HepG2 (cell line): ENCODE results near the gene CHST3. TPM values are rescaled to one million over a fixed set of nuclear protein-coding genes. Genes with fewer than 3 reads are reported as not detected.

Source experiments
- AGO2 ChIP-seq: fragments of 200-400 bp; formaldehyde crosslinking; optimal IDR thresholded peaks from 2 replicates; pipeline ENCODE3; 2017; ENCODE audit warnings: mild to moderate bottlenecking, low read depth, low read length, moderate library complexity
- BRCA1 ChIP-seq: sonication (generic); formaldehyde crosslinking; IDR thresholded peaks from 2 replicates; pipeline ENCODE4 v1.4.0; 2020; ENCODE audit warnings: missing genetic modification reagents
- EEA1 ChIP-seq: sonication (generic); formaldehyde crosslinking; IDR thresholded peaks from 2 replicates; pipeline ENCODE4 v1.5.1; 2020; ENCODE audit warnings: mild to moderate bottlenecking, missing genetic modification reagents, borderline replicate concordance
- KDM4B ChIP-seq: sonication (generic); formaldehyde crosslinking; IDR thresholded peaks from 2 replicates; pipeline ENCODE4 v1.4.0; 2020; ENCODE audit warnings: missing genetic modification reagents
- NCOA2 ChIP-seq: sonication (generic); formaldehyde crosslinking; IDR thresholded peaks from 2 replicates; pipeline ENCODE4 v1.8.0; 2022; ENCODE audit warnings: inconsistent platforms
- SKI ChIP-seq: fragments of 450-650 bp; IDR thresholded peaks from one replicate; pipeline ENCODE4 v1.6.1; 2018; ENCODE audit warnings: mild to moderate bottlenecking; ENCODE audit not compliant: partially characterized antibody
- ZNF180 ChIP-seq: sonication (generic); formaldehyde crosslinking; IDR thresholded peaks from 2 replicates; pipeline ENCODE4 v1.4.0; 2020; ENCODE audit warnings: low read depth, missing genetic modification reagents, borderline replicate concordance
- ZNF263 ChIP-seq: sonication (generic); formaldehyde crosslinking; IDR thresholded peaks from 2 replicates; pipeline ENCODE4 v1.4.0; 2020; ENCODE audit warnings: missing genetic modification reagents
- ZNF276 ChIP-seq: sonication (generic); formaldehyde crosslinking; IDR thresholded peaks from 2 replicates; pipeline ENCODE4 v1.4.0; 2020; ENCODE audit warnings: mild to moderate bottlenecking, low read depth, missing genetic modification reagents
- ZNF280D ChIP-seq: sonication (generic); formaldehyde crosslinking; IDR thresholded peaks from 2 replicates; pipeline ENCODE4 v1.5.1; 2020; ENCODE audit warnings: mild to moderate bottlenecking, missing genetic modification reagents
- ZNF407 ChIP-seq: sonication (generic); formaldehyde crosslinking; IDR thresholded peaks from one replicate; pipeline ENCODE4 v1.5.1; 2020; ENCODE audit warnings: mild to moderate bottlenecking, missing genetic modification reagents; ENCODE audit errors: not compliant biosample characterization
- ZNF430 ChIP-seq: sonication (generic); formaldehyde crosslinking; IDR thresholded peaks from 2 replicates; pipeline ENCODE4 v1.9.0; 2021; ENCODE audit warnings: mild to moderate bottlenecking, missing genetic modification reagents
- ZNF496 ChIP-seq: sonication (generic); formaldehyde crosslinking; IDR thresholded peaks from 2 replicates; pipeline ENCODE4 v1.8.1; 2023; ENCODE audit warnings: mild to moderate bottlenecking, moderate library complexity, missing genetic modification reagents; ENCODE audit not compliant: insufficient replicate concordance
- ZNF598 ChIP-seq: sonication (generic); formaldehyde crosslinking; IDR thresholded peaks from 2 replicates; pipeline ENCODE4 v1.5.1; 2020; ENCODE audit warnings: mild to moderate bottlenecking, missing genetic modification reagents, borderline replicate concordance
- ZNF672 ChIP-seq: sonication (generic); formaldehyde crosslinking; IDR thresholded peaks from 2 replicates; pipeline ENCODE4 v1.8.1; 2022; ENCODE audit warnings: missing genetic modification reagents
- polyA plus RNA-seq, 8 experiments: library from polyadenylated mRNA; depleted of rRNA in 3 of 8; stranded (reverse) in 7 of 8; unstranded in 1 of 8; fragments of >200 nt; fragmentation: Illumina TruSeq in 4 of 8; extraction: Trizol in 4 of 8; gene quantifications; 2 replicates each; pipeline versions ENCODE4 v1.2.1 to v1.2.3, GENCODE V29; 2011 to 2016; ENCODE audit warnings: low read depth in 4 of 8, missing spikeins in 1 of 8, mixed read lengths in 1 of 8; ENCODE audit not compliant: insufficient read depth in 1 of 8
- total RNA-seq, 5 experiments: library from RNA; depleted of rRNA; stranded (reverse); fragments of >200 nt; fragmentation: Illumina TruSeq; extraction: Trizol; gene quantifications; 2 replicates each; pipeline ENCODE4 v1.2.3, GENCODE V29; 2016; ENCODE audit warnings: low read depth in 1 of 5
- TF ChIP-seq, protein P1 (sequence below): sonication (generic); formaldehyde crosslinking; IDR thresholded peaks from 2 replicates; pipeline ENCODE4 v1.8.1; 2023; ENCODE audit warnings: mild to moderate bottlenecking, inconsistent platforms, moderate library complexity, missing genetic modification reagents, borderline replicate concordance

The CHST3 gene
- total and polyA plus RNA-seq, 2 of the 13 experiments (the other 11 are each of a cell fraction or from before 2014, with no cell fraction given) = 7.2 to 18.7 TPM

DNA sequence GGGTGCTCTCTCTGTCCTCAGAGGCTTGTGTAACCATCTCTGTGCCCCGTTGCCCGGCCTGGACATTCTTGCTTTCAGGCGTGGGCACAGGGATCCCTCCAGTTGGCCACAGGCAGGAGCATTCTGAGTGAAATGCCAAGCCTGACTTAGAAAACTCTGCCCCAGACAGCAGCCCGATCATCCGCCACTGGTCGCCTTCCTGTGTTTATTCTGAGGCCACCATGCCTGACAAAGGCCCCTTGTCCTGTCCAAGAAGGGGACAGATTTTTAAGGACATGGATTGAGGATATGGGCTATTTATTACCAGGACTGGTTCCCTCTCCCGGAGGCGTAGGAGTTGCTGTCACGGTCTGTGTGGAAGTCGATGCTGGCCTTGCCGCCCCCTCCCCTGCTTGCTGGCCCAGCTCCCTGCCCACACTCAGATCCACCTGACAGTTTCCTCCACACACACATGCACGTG, 69.9 kb downstream of the CHST3 start (continued):
- TF ChIP-seq ZNF407 (no peak), ZNF276 (no peak), ZNF598 (peak; percentile 41; the same call in 1 of the 2 replicates), NCOA2 (CRISPR knock-in tag) (no peak), ZNF430 (no peak), ZNF672 (CRISPR knock-in tag) (no peak), AGO2 (peak; percentile 34), SKI (no peak), ZNF496 (CRISPR knock-in tag) (no peak), EEA1 (CRISPR knock-in tag) (no peak), ZNF263 (CRISPR knock-in tag) (no peak), BRCA1 (no peak), ZNF280D (CRISPR knock-in tag) (no peak), ZNF180 (CRISPR knock-in tag) (no peak), KDM4B (CRISPR knock-in tag) (no peak)
- TF ChIP-seq, protein P1, sequence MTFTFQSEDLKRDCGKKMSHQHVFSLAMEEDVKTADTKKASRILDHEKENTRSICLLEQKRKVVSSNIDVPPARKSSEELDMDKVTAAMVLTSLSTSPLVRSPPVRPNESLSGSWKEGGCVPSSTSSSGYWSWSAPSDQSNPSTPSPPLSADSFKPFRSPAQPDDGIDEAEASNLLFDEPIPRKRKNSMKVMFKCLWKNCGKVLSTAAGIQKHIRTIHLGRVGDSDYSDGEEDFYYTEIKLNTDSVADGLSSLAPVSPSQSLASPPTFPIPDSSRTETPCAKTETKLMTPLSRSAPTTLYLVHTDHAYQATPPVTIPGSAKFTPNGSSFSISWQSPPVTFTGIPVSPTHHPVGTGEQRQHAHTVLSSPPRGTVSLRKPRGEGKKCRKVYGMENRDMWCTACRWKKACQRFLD (CRISPR knock-in tag) = no peak
